Hepatocyte (in vitro differentiated cells): Measurements from ENCODE around the gene ZNF581. TPM values are rescaled to one million over a fixed set of nuclear protein-coding genes. Genes with fewer than 3 reads are reported as not detected.

ENCODE experiments used
- DNase-seq: peaks from one replicate; pipeline ENCODE4 v3.0.0-alpha.2; 2016; ENCODE audit warnings: low spot score
- H2AFZ ChIP-seq: fragments of 200-600 bp; sonication (generic); 2 replicates; pipeline ENCODE4 v1.6.0; 2016; ENCODE audit warnings: antibody characterized with exemption, mild to moderate bottlenecking
- H3K27ac ChIP-seq: fragments of 200-600 bp; sonication (generic); 2 replicates; pipeline ENCODE4 v1.5.1; 2016; ENCODE audit warnings: mild to moderate bottlenecking
- H3K27me3 ChIP-seq: fragments of 200-600 bp; sonication (generic); 2 replicates; pipeline ENCODE4 v1.6.1; 2016
- H3K36me3 ChIP-seq: fragments of 200-600 bp; sonication (generic); replicated peaks from 2 replicates; pipeline ENCODE4 v1.5.1; 2016; ENCODE audit warnings: low read depth; ENCODE audit not compliant: insufficient read depth
- H3K4me1 ChIP-seq: fragments of 200-600 bp; sonication (generic); 2 replicates; pipeline ENCODE4 v1.5.1; 2016; ENCODE audit warnings: mild to moderate bottlenecking, moderate library complexity; ENCODE audit not compliant: insufficient read depth
- H3K4me2 ChIP-seq: fragments of 200-600 bp; sonication (generic); 2 replicates; pipeline ENCODE4 v1.6.0; 2016
- H3K4me3 ChIP-seq: fragments of 200-600 bp; sonication (generic); 2 replicates; pipeline ENCODE4 v1.5.1; 2016; ENCODE audit warnings: mild to moderate bottlenecking
- H3K79me2 ChIP-seq: fragments of 200-600 bp; sonication (generic); 2 replicates; pipeline ENCODE4 v1.6.0; 2017; ENCODE audit warnings: mild to moderate bottlenecking
- H3K9me2 ChIP-seq: fragments of 200-600 bp; sonication (generic); replicated peaks from 2 replicates; pipeline ENCODE4 v1.6.0; 2017; ENCODE audit warnings: mild to moderate bottlenecking; ENCODE audit not compliant: insufficient read depth
- H3K9me3 ChIP-seq: fragments of 200-600 bp; sonication (generic); 2 replicates; pipeline ENCODE4 v1.5.1; 2016; ENCODE audit warnings: low read depth, mild to moderate bottlenecking
- H4K20me1 ChIP-seq: fragments of 200-600 bp; sonication (generic); 2 replicates; pipeline ENCODE4 v1.6.0; 2016; ENCODE audit warnings: mild to moderate bottlenecking; ENCODE audit not compliant: insufficient read depth, poor library complexity, severe bottlenecking
- EZH2 ChIP-seq: fragments of 200-600 bp; sonication (generic); IDR thresholded peaks from 2 replicates; pipeline ENCODE4 v1.6.1; 2016; ENCODE audit warnings: antibody characterized with exemption, mild to moderate bottlenecking, borderline replicate concordance
- EZH2phosphoT487 ChIP-seq: fragments of 200-600 bp; sonication (generic); IDR thresholded peaks from one replicate; pipeline ENCODE4 v1.6.1; 2018; ENCODE audit warnings: antibody characterized with exemption, mild to moderate bottlenecking, low read depth, moderate library complexity; ENCODE audit not compliant: unreplicated experiment, severe bottlenecking
- WGBS: methylation state at CpG from one replicate; pipeline ENCODE4 v1.1.6; 2016; ENCODE audit warnings: low lambda C conversion rate; ENCODE audit errors: missing lambda C conversion rate; 5-methylcytosine and 5-hydroxymethylcytosine counted together
- polyA plus RNA-seq: library from polyadenylated mRNA; unstranded; fragments of >200 nt; fragmentation: Nextera tagmentation; extraction: Ambion mirVana; gene quantifications from 2 replicates; pipeline ENCODE4 v1.2.1, GENCODE V29; 2016
- total RNA-seq: library from RNA; depleted of rRNA; stranded (reverse); fragments of >200 nt; gene quantifications from 2 replicates; pipeline ENCODE4 v1.2.3, GENCODE V29; 2014
- TF ChIP-seq, protein P1 (sequence below): fragments of 200-600 bp; sonication (generic); IDR thresholded peaks from 2 replicates; pipeline ENCODE4 v1.5.1; 2016; ENCODE audit warnings: antibody characterized with exemption, mild to moderate bottlenecking; ENCODE audit not compliant: poor library complexity

Gene ZNF581
- total and polyA plus RNA-seq, 2 experiments from 2014 or later, result 12.2 to 22.5 TPM

DNA sequence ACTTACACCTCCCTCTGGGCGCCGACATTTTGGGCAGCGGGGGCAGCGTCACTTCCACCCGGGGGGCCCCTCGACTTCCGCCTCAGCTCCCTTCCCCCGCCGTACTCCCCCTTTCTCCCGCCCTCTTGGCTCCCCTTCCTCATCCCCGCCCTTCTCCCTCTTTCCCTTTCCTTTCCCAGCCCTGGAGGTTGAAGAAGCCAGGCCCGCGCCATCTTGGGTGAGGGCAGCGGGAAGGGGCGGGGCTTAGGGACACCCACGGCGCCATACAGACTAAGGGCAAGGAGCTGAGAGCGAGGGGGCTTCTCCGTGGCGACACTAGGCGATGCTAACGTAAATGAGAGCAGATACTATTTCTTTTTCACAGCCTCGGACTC is 44.0 kb upstream of the ZNF581 start, which contains the start of gene FIZ1:
Gene FIZ1 (minus strand): TSS at position 50 of the 374 bp plus-strand sequence. CDS start 1,652 bp downstream, outside the sequence.
- H2AFZ ChIP-seq, result peak within 1 kb of the TSS; percentile 75

DNA sequence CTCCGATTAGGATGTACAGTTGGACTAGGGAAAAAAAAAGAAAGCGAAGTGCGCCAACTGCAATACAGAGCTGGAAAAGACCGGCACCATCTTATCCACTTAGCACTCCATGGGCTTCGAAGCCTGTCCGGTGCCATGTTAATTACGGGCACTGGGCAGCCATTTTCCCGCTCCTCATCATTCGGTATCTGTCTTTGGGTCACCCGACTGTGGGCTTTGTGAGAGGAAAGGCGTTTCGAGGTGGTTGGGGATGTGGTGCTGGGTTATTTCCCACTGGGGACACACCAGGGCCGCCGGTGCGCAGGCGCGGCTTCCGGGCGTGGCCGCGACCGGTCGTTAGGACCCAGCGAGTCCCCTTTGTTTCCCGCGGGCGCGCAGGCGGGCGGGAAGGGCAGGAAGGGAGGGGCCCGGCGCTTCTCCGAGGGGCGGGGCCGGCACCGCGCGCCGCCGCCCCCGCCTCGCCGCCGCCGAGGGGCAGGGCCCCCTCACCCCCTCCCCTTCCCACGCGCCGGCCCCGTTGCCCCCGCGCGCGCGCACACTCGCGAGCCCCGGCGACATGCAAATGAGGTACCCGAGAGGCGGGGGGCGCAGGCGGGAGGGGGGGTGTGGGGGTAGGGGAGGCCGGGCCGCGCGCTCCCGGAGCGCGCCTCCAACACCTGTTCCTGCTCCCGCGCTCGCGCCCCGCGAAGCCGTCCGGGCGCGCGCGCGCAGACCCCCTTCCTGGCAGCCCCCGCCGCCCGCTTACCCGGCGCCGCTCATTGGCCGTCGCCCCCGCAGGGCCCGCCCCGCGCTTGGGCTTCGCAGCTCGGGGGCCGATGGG is 43.4 kb upstream of the ZNF581 start, which contains the start of gene ZNF524:
Gene ZNF524 (plus strand): TSS at position 447 of the 820 bp plus-strand sequence. CDS start 1,825 bp downstream, outside the sequence.
- Histone ChIP-seq H3K27me3 (no peaks in the 10 kb centered on the region), H4K20me1 (no peaks in the 10 kb centered on the region), H3K79me2 (peaks cover 5% of the 10 kb centered on the region), H3K4me3 (peak within 1 kb of the TSS; percentile 83), H3K27ac (peak within 1 kb of the TSS; percentile 98), H3K9me3 (no peaks in the 10 kb centered on the region), H3K9me2 (no peaks in the 10 kb centered on the region), H3K4me2 (peak within 1 kb of the TSS; percentile 93), H2AFZ (peak within 1 kb of the TSS; percentile 75), H3K4me1 (peaks cover 13% of the 10 kb centered on the region), H3K36me3 (no peaks in the 10 kb centered on the region)
- DNase-seq, result peak; percentile 93
- TF ChIP-seq, protein P1, sequence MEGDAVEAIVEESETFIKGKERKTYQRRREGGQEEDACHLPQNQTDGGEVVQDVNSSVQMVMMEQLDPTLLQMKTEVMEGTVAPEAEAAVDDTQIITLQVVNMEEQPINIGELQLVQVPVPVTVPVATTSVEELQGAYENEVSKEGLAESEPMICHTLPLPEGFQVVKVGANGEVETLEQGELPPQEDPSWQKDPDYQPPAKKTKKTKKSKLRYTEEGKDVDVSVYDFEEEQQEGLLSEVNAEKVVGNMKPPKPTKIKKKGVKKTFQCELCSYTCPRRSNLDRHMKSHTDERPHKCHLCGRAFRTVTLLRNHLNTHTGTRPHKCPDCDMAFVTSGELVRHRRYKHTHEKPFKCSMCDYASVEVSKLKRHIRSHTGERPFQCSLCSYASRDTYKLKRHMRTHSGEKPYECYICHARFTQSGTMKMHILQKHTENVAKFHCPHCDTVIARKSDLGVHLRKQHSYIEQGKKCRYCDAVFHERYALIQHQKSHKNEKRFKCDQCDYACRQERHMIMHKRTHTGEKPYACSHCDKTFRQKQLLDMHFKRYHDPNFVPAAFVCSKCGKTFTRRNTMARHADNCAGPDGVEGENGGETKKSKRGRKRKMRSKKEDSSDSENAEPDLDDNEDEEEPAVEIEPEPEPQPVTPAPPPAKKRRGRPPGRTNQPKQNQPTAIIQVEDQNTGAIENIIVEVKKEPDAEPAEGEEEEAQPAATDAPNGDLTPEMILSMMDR, result no peak
- TF ChIP-seq EZH2 (no peak), EZH2phosphoT487 (no peak)
- WGBS, result under 1% methylated on average over 27 of the region's 97 CpGs

More for the DNA sequence above, 44.0 kb upstream of the ZNF581 start, which contains the start of gene FIZ1:
- H3K36me3 ChIP-seq, result no peaks in the 10 kb centered on the region
- H3K79me2 ChIP-seq, result peaks cover 5% of the 10 kb centered on the region
- H3K4me3 ChIP-seq, result peak within 1 kb of the TSS; percentile 83
- TF ChIP-seq, protein P1, result no peak
- no peak for TF ChIP-seq EZH2
- no peak for TF ChIP-seq EZH2phosphoT487
- no peaks in the 10 kb centered on the region for H3K9me3 ChIP-seq
- H3K27ac ChIP-seq, result peak within 1 kb of the TSS; percentile 98
- no peaks in the 10 kb centered on the region for H4K20me1 ChIP-seq
- peak; percentile 99 for DNase-seq
- no peaks in the 10 kb centered on the region for H3K27me3 ChIP-seq
- H3K4me1 ChIP-seq, result peaks cover 13% of the 10 kb centered on the region
- H3K9me2 ChIP-seq, result no peaks in the 10 kb centered on the region
- peak within 1 kb of the TSS; percentile 93 for H3K4me2 ChIP-seq
- WGBS, result 2% methylated on average over 13 of the region's 23 CpGs

DNA sequence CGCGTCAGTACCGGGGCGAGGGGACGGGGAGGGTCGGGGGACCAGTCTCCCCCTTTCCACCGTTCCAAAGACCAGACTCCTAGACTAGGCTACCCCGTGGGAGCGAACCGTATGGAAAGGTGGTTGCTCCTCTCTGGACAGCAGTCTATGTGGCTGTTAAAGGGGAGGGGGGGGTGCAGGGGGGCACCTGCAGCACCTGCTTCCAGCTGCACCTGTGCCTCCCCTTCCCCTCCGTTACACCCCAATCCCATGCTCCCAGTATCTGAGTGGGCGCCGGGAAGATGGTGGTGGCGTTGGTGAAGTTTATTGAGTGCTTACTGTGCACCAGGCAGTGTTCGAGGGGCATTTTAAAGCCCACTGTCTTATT is 42.8 kb upstream of the ZNF581 start:
- DNase-seq, result no peak
- WGBS, result 16% methylated on average over 11 of the region's 15 CpGs
- H3K4me1 ChIP-seq, result peaks cover 13% of the 10 kb centered on the region
- peak overlapping the region; percentile 74 for H2AFZ ChIP-seq
- H3K27me3 ChIP-seq, result no peaks in the 10 kb centered on the region
- no peaks in the 10 kb centered on the region for H3K9me3 ChIP-seq
- no peaks in the 10 kb centered on the region for H3K36me3 ChIP-seq
- peaks cover 5% of the 10 kb centered on the region for H3K79me2 ChIP-seq
- H3K9me2 ChIP-seq, result no peaks in the 10 kb centered on the region
- peak overlapping the region; percentile 98 for H3K27ac ChIP-seq
- H3K4me2 ChIP-seq, result peak overlapping the region; percentile 93
- H4K20me1 ChIP-seq, result no peaks in the 10 kb centered on the region
- TF ChIP-seq EZH2phosphoT487 (no peak), EZH2 (no peak)
- TF ChIP-seq, protein P1, result no peak
- H3K4me3 ChIP-seq, result peak overlapping the region; percentile 76
